T47D (cell line): ENCODE measurements around the gene SCUBE3.

Experiments used
- DNase-seq, 2 experiments: peaks; one replicate each; pipeline versions ENCODE4 v3.0.0 to v3.0.0-alpha.2; 2011 to 2012; ENCODE audit warnings: low read depth in 1 of 2, low spot score in 1 of 2
- JUND ChIP-seq: IDR thresholded peaks from 2 replicates; pipeline ENCODE4 v1.6.1; 2012; ENCODE audit warnings: low read depth
- in situ Hi-C: cut with HindIII; loops from 2 replicates; pipeline ENCODE4 v1.10.0; 2016; ENCODE audit warnings: low sequenced_read_pairs, low pct_unique_long_range_greater_than_20kb

The SCUBE3 gene

GRCh38 chr6:35174501-35174900 is 39.3 kb upstream of the SCUBE3 start:
- no peak for DNase-seq
- in situ Hi-C loops, result no loop called here
- no peak for TF ChIP-seq JUND

- in situ Hi-C loops, result no loop called here
- no peak for TF ChIP-seq JUND
- DNase-seq, result peak in 1 of 2 experiments; percentile 38
These were observed 37.3 kb upstream of the SCUBE3 start for GRCh38 chr6:35176301-35177024.

- in situ Hi-C loops, result no loop called here
- TF ChIP-seq JUND, result no peak
- DNase-seq, result no peak
These were observed 36.6 kb upstream of the SCUBE3 start for GRCh38 chr6:35177157-35177556.

GRCh38 chr6:35177596-35177995 is 36.2 kb upstream of the SCUBE3 start:
- DNase-seq, result no peak
- in situ Hi-C loops, result no loop called here
- TF ChIP-seq JUND, result no peak

- no peak for TF ChIP-seq JUND
- DNase-seq, result no peak
- in situ Hi-C loops, result no loop called here
These were observed 35.7 kb upstream of the SCUBE3 start for GRCh38 chr6:35178012-35178411.

- DNase-seq, result no peak
- no peak for TF ChIP-seq JUND
- in situ Hi-C loops, result no loop called here
These were observed 34.6 kb upstream of the SCUBE3 start for GRCh38 chr6:35178932-35179832.

GRCh38 chr6:35179901-35180535 is 33.7 kb upstream of the SCUBE3 start:
- DNase-seq, result no peak
- in situ Hi-C loops, result no loop called here
- TF ChIP-seq JUND, result no peak

GRCh38 chr6:35181308-35181932 is 32.3 kb upstream of the SCUBE3 start:
- DNase-seq, result no peak
- TF ChIP-seq JUND, result no peak
- in situ Hi-C loops, result no loop called here

- TF ChIP-seq JUND, result no peak
- DNase-seq, result peak; percentile 46 to 80
- in situ Hi-C loops, result no loop called here
These were observed 31.7 kb upstream of the SCUBE3 start for GRCh38 chr6:35181933-35182612.

GRCh38 chr6:35183281-35183680 is 30.5 kb upstream of the SCUBE3 start:
- in situ Hi-C loops, result no loop called here
- no peak for TF ChIP-seq JUND
- no peak for DNase-seq

GRCh38 chr6:35183935-35184334 is 29.8 kb upstream of the SCUBE3 start:
- in situ Hi-C loops, result no loop called here
- DNase-seq, result no peak
- TF ChIP-seq JUND, result no peak
